ENCODE data around the gene MED20. TPM values are rescaled to one million over a fixed set of nuclear protein-coding genes. Genes with fewer than 3 reads are reported as not detected.

Gene MED20
- polyA plus RNA-seq (2013, experiment 1 of 2) = 25.6 TPM
- polyA plus RNA-seq (2013, experiment 2 of 2) = 24.2 TPM

- no peak within 1 kb of the TSS for H2BK120ac ChIP-seq (ENCODE audit: low read depth, low read length)
- peak within 1 kb of the TSS; percentile 89 for H3K18ac ChIP-seq (ENCODE audit: low read length)
- peak within 1 kb of the TSS; percentile 98 for H4K5ac ChIP-seq (ENCODE audit: low read length)
- peaks cover 2% of the 10 kb centered on the region for H3K27me3 ChIP-seq (ENCODE audit: insufficient read depth, low read length, poor library complexity)
- H3K4ac ChIP-seq (ENCODE audit: low read depth, low read length) = peak within 1 kb of the TSS; percentile 95
- WGBS (ENCODE audit: extremely low coverage, insufficient coverage, low lambda C conversion rate) = no CpG with 5 or more reads among the region's 55 CpGs
- H3K36me3 ChIP-seq (ENCODE audit: control insufficient read depth, insufficient read depth, low read length) = peaks cover 3% of the 10 kb centered on the region
- H2BK5ac ChIP-seq (ENCODE audit: low read length) = peak within 1 kb of the TSS; percentile 99
- peaks cover 50% of the 10 kb centered on the region for H3K79me2 ChIP-seq (ENCODE audit: control insufficient read depth, insufficient read depth, low read length)
- H3K79me1 ChIP-seq (ENCODE audit: low read length) = peaks cover 23% of the 10 kb centered on the region
- peak within 1 kb of the TSS; percentile 82 for H2AK5ac ChIP-seq (ENCODE audit: low read length)
- H3K9ac ChIP-seq (ENCODE audit: low read length) = peak within 1 kb of the TSS; percentile 100
- H3K56ac ChIP-seq (ENCODE audit: low read length) = peak within 1 kb of the TSS; percentile 100
- peak; percentile 98 for DNase-seq
- H3K23ac ChIP-seq (ENCODE audit: low read length) = no peak within 1 kb of the TSS
- peak within 1 kb of the TSS; percentile 98 for H3K4me2 ChIP-seq (ENCODE audit: low read length)
- H4K8ac ChIP-seq (ENCODE audit: low read depth, low read length) = peak within 1 kb of the TSS; percentile 90
- H3K4me1 ChIP-seq (ENCODE audit: control insufficient read depth, low read depth, low read length) = peaks cover 5% of the 10 kb centered on the region
- H3K4me3 ChIP-seq (ENCODE audit: low read length) = peak within 1 kb of the TSS; percentile 99
- H3K27ac ChIP-seq (ENCODE audit: low read depth, low read length) = peak within 1 kb of the TSS; percentile 89
- no peak within 1 kb of the TSS for H2BK15ac ChIP-seq (replicated peaks; ENCODE audit: low read depth)
Measured at GRCh38 chr6:41920921-41921711, at the start of gene MED20, which contains the start of gene BYSL. MED20 (minus strand) TSS chr6:41921139; CDS start chr6:41921018, 121 bp downstream. BYSL (plus strand) TSS chr6:41921499; CDS start chr6:41921563, 64 bp downstream.

- DNase-seq = no peak
- no peaks in the 10 kb centered on the region for H3K79me1 ChIP-seq (ENCODE audit: low read length)
Measured at GRCh38 chr6:41970436-41970846, 49.5 kb upstream of the MED20 start.

GRCh38 chr6:41967312-41968287 is 46.7 kb upstream of the MED20 start:
- Histone ChIP-seq H3K4me2 (ENCODE audit: low read length) (no peak overlapping the region), H3K18ac (ENCODE audit: low read length) (peak overlapping the region; percentile 73), H3K4me3 (ENCODE audit: low read length) (no peak overlapping the region), H3K9ac (ENCODE audit: low read length) (no peak overlapping the region), H2BK15ac (replicated peaks; ENCODE audit: low read depth) (peak overlapping the region; percentile 75), H4K8ac (ENCODE audit: low read depth, low read length) (no peak overlapping the region), H3K4ac (ENCODE audit: low read depth, low read length) (no peak overlapping the region), H3K56ac (ENCODE audit: low read length) (peak overlapping the region; percentile 17), H2AK5ac (ENCODE audit: low read length) (no peak overlapping the region), H3K4me1 (ENCODE audit: control insufficient read depth, low read depth, low read length) (peaks cover 7% of the 10 kb centered on the region), H3K27me3 (ENCODE audit: insufficient read depth, low read length, poor library complexity) (no peaks in the 10 kb centered on the region), H2BK120ac (ENCODE audit: low read depth, low read length) (peak overlapping the region; percentile 86), H3K23ac (ENCODE audit: low read length) (no peak overlapping the region), H3K36me3 (ENCODE audit: control insufficient read depth, insufficient read depth, low read length) (no peaks in the 10 kb centered on the region), H3K27ac (ENCODE audit: low read depth, low read length) (no peak overlapping the region), H3K79me1 (ENCODE audit: low read length) (no peaks in the 10 kb centered on the region), H2BK5ac (ENCODE audit: low read length) (peak overlapping the region; percentile 7), H4K5ac (ENCODE audit: low read length) (no peak overlapping the region), H3K79me2 (ENCODE audit: control insufficient read depth, insufficient read depth, low read length) (no peaks in the 10 kb centered on the region)
- DNase-seq = peak; percentile 26
- WGBS (ENCODE audit: extremely low coverage, insufficient coverage, low lambda C conversion rate) = no CpG with 5 or more reads among the region's 7 CpGs

More at GRCh38 chr6:41970436-41970846, 49.5 kb upstream of the MED20 start:
- H3K18ac ChIP-seq (ENCODE audit: low read length) = no peak overlapping the region
- H4K8ac ChIP-seq (ENCODE audit: low read depth, low read length) = no peak overlapping the region
- no peak overlapping the region for H3K56ac ChIP-seq (ENCODE audit: low read length)
- H3K27me3 ChIP-seq (ENCODE audit: insufficient read depth, low read length, poor library complexity) = no peaks in the 10 kb centered on the region
- H2AK5ac ChIP-seq (ENCODE audit: low read length) = no peak overlapping the region
- H3K23ac ChIP-seq (ENCODE audit: low read length) = no peak overlapping the region
- H3K4ac ChIP-seq (ENCODE audit: low read depth, low read length) = no peak overlapping the region
- H3K4me1 ChIP-seq (ENCODE audit: control insufficient read depth, low read depth, low read length) = peaks cover 5% of the 10 kb centered on the region
- no peak overlapping the region for H4K5ac ChIP-seq (ENCODE audit: low read length)
- H2BK5ac ChIP-seq (ENCODE audit: low read length) = no peak overlapping the region
- no peak overlapping the region for H3K27ac ChIP-seq (ENCODE audit: low read depth, low read length)
- no peak overlapping the region for H3K4me2 ChIP-seq (ENCODE audit: low read length)
- H3K9ac ChIP-seq (ENCODE audit: low read length) = no peak overlapping the region
- no peaks in the 10 kb centered on the region for H3K79me2 ChIP-seq (ENCODE audit: control insufficient read depth, insufficient read depth, low read length)
- H2BK120ac ChIP-seq (ENCODE audit: low read depth, low read length) = no peak overlapping the region
- H2BK15ac ChIP-seq (replicated peaks; ENCODE audit: low read depth) = no peak overlapping the region
- no CpG with 5 or more reads among the region's 4 CpGs for WGBS (ENCODE audit: extremely low coverage, insufficient coverage, low lambda C conversion rate)
- H3K4me3 ChIP-seq (ENCODE audit: low read length) = no peak overlapping the region
- H3K36me3 ChIP-seq (ENCODE audit: control insufficient read depth, insufficient read depth, low read length) = no peaks in the 10 kb centered on the region

GRCh38 chr6:41966961-41967311 is 46.0 kb upstream of the MED20 start:
- Histone ChIP-seq H3K9ac (ENCODE audit: low read length) (no peak overlapping the region), H3K18ac (ENCODE audit: low read length) (no peak overlapping the region), H3K27ac (ENCODE audit: low read depth, low read length) (no peak overlapping the region), H3K56ac (ENCODE audit: low read length) (peak overlapping the region; percentile 69), H4K8ac (ENCODE audit: low read depth, low read length) (no peak overlapping the region), H3K79me2 (ENCODE audit: control insufficient read depth, insufficient read depth, low read length) (no peaks in the 10 kb centered on the region), H3K23ac (ENCODE audit: low read length) (no peak overlapping the region), H3K27me3 (ENCODE audit: insufficient read depth, low read length, poor library complexity) (no peaks in the 10 kb centered on the region), H2AK5ac (ENCODE audit: low read length) (no peak overlapping the region), H3K36me3 (ENCODE audit: control insufficient read depth, insufficient read depth, low read length) (no peaks in the 10 kb centered on the region), H3K79me1 (ENCODE audit: low read length) (no peaks in the 10 kb centered on the region), H2BK5ac (ENCODE audit: low read length) (no peak overlapping the region), H4K5ac (ENCODE audit: low read length) (no peak overlapping the region), H2BK15ac (replicated peaks; ENCODE audit: low read depth) (no peak overlapping the region), H3K4me2 (ENCODE audit: low read length) (no peak overlapping the region), H3K4ac (ENCODE audit: low read depth, low read length) (no peak overlapping the region), H3K4me3 (ENCODE audit: low read length) (no peak overlapping the region), H3K4me1 (ENCODE audit: control insufficient read depth, low read depth, low read length) (peaks cover 7% of the 10 kb centered on the region), H2BK120ac (ENCODE audit: low read depth, low read length) (no peak overlapping the region)
- peak; percentile 92 for DNase-seq
- WGBS (ENCODE audit: extremely low coverage, insufficient coverage, low lambda C conversion rate) = no CpG with 5 or more reads among the region's 4 CpGs

- H3K4me3 ChIP-seq (ENCODE audit: low read length) = no peak overlapping the region
- no peak overlapping the region for H2BK15ac ChIP-seq (replicated peaks; ENCODE audit: low read depth)
- no CpG with 5 or more reads among the region's 5 CpGs for WGBS (ENCODE audit: extremely low coverage, insufficient coverage, low lambda C conversion rate)
- no peaks in the 10 kb centered on the region for H3K36me3 ChIP-seq (ENCODE audit: control insufficient read depth, insufficient read depth, low read length)
- peak overlapping the region; percentile 13 for H2BK5ac ChIP-seq (ENCODE audit: low read length)
- H3K9ac ChIP-seq (ENCODE audit: low read length) = no peak overlapping the region
- H3K27ac ChIP-seq (ENCODE audit: low read depth, low read length) = peak overlapping the region; percentile 59
- H3K4me1 ChIP-seq (ENCODE audit: control insufficient read depth, low read depth, low read length) = peaks cover 7% of the 10 kb centered on the region
- no peak overlapping the region for H3K4me2 ChIP-seq (ENCODE audit: low read length)
- peak overlapping the region; percentile 49 for H2BK120ac ChIP-seq (ENCODE audit: low read depth, low read length)
- H3K4ac ChIP-seq (ENCODE audit: low read depth, low read length) = no peak overlapping the region
- no peak overlapping the region for H4K8ac ChIP-seq (ENCODE audit: low read depth, low read length)
- no peaks in the 10 kb centered on the region for H3K79me2 ChIP-seq (ENCODE audit: control insufficient read depth, insufficient read depth, low read length)
- H3K27me3 ChIP-seq (ENCODE audit: insufficient read depth, low read length, poor library complexity) = no peaks in the 10 kb centered on the region
- H4K5ac ChIP-seq (ENCODE audit: low read length) = no peak overlapping the region
- H3K23ac ChIP-seq (ENCODE audit: low read length) = no peak overlapping the region
- peak; percentile 31 for DNase-seq
- H3K79me1 ChIP-seq (ENCODE audit: low read length) = no peaks in the 10 kb centered on the region
- peak overlapping the region; percentile 51 for H3K18ac ChIP-seq (ENCODE audit: low read length)
- no peak overlapping the region for H2AK5ac ChIP-seq (ENCODE audit: low read length)
- H3K56ac ChIP-seq (ENCODE audit: low read length) = peak overlapping the region; percentile 10
Measured at GRCh38 chr6:41966214-41966920, 45.4 kb upstream of the MED20 start.
